ENCODE results near the gene RPL22. TPM values are rescaled to one million over a fixed set of nuclear protein-coding genes. Genes with fewer than 3 reads are reported as not detected.

RPL22 gene
- total RNA-seq, 2 experiments from 2014 or later, result 258 to 298 TPM

DNA sequence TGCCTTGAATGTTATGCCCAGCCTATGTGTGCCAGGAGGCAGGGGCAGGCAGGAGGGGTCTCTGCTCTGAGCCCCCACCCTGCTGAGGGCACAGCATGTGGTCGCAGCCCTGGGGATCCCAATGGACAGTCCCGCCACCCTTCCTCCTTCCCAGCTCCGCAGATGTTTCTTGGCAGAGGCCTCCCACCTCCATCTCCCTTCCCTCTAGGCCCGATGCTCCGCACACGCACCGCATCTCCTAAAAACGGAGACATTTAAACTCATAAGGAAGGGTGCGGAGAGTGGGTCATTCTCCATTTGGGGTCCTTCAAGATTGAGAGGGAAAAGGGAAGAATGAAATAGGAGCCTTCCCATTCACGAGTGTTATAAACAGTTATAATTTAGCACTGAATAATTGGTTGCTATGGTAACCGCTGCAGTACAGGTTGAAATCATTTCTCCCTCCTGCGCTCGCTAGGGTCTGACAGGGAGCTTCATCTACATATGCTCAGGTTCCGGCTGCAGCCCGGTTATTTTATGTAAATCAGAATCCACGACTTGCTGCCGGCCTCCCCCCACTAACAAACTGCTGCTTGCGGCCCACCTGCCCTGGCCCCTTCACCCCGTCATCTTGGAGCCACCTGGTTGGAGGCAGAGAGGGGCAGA lies 35.3 kb downstream of the RPL22 start:
- H3K4me3 Mint-ChIP-seq, result no peak overlapping the region
- ChIA-PET CTCF (no interaction called here), POLR2A (no interaction called here)
- no peaks in the 10 kb centered on the region for H3K4me1 Mint-ChIP-seq
- peaks cover 17% of the 10 kb centered on the region for H3K27me3 Mint-ChIP-seq
- H3K27ac Mint-ChIP-seq, result no peak overlapping the region
- H3K9me3 Mint-ChIP-seq, result no peaks in the 10 kb centered on the region
- DNase-seq, result no peak
- no peaks in the 10 kb centered on the region for H3K36me3 Mint-ChIP-seq (ENCODE audit: low read depth)

DNA sequence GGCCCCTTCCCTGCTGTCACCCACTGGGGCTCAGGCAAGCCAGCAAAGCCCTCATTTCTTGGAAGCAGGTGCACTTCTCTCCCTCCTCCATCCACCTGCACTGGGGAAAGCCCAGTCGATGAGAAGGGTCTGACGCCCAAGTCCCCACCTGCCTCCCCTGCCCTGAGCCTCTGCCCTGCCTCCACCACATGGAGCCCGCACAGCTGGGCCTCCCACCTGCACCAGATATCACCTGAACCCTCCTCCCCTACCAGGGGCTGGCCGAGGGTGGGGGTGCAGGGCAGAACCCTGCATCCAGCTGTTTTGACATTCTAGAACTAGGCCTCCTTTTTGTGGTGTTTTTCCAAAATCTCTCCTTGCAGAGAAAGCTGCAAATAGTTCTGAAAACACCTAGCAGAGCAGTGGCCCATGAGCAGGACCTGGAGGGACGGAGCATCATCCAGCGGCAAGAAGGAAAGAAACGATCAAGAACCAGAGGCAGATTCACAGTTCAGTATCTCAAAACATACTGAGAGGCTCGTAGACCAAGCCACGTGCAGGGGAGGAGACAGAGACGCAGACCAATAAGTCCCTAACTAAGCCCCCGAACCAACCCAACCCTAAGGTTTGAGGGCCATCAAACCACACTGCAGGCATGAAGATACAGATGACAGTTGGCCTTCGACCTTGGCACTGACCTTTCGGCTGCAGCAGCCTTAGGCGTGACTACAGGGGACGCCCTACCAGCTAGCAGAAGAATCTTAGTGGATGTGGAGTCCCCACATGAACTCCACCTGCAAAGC lies 36.0 kb downstream of the RPL22 start:
- Mint-ChIP-seq H3K4me3 (no peak overlapping the region), H3K27me3 (peaks cover 17% of the 10 kb centered on the region), H3K27ac (no peak overlapping the region), H3K4me1 (no peaks in the 10 kb centered on the region), H3K36me3 (ENCODE audit: low read depth) (no peaks in the 10 kb centered on the region), H3K9me3 (no peaks in the 10 kb centered on the region)
- POLR2A ChIA-PET, result no interaction called here
- no peak for DNase-seq
- CTCF ChIA-PET, result no interaction called here

GRCh38 chr1:6162773-6163172 lies 36.6 kb downstream of the RPL22 start:
- DNase-seq, result no peak
- H3K27ac Mint-ChIP-seq, result no peak overlapping the region
- no peaks in the 10 kb centered on the region for H3K36me3 Mint-ChIP-seq (ENCODE audit: low read depth)
- no peak overlapping the region for H3K4me3 Mint-ChIP-seq
- CTCF ChIA-PET, result no interaction called here
- H3K4me1 Mint-ChIP-seq, result peaks cover 2% of the 10 kb centered on the region
- POLR2A ChIA-PET, result no interaction called here
- H3K27me3 Mint-ChIP-seq, result peaks cover 16% of the 10 kb centered on the region
- H3K9me3 Mint-ChIP-seq, result no peaks in the 10 kb centered on the region

- H3K27ac Mint-ChIP-seq, result no peak overlapping the region
- no peaks in the 10 kb centered on the region for H3K9me3 Mint-ChIP-seq
- no peak for DNase-seq
- no peak overlapping the region for H3K4me3 Mint-ChIP-seq
- no peaks in the 10 kb centered on the region for H3K36me3 Mint-ChIP-seq (ENCODE audit: low read depth)
- ChIA-PET CTCF (no interaction called here), POLR2A (no interaction called here)
- peaks cover 12% of the 10 kb centered on the region for H3K27me3 Mint-ChIP-seq
- peaks cover 6% of the 10 kb centered on the region for H3K4me1 Mint-ChIP-seq
Measured at GRCh38 chr1:6162341-6162740, 37.1 kb downstream of the RPL22 start.

- Mint-ChIP-seq H3K4me3 (no peak overlapping the region), H3K9me3 (no peaks in the 10 kb centered on the region), H3K27ac (no peak overlapping the region), H3K4me1 (peaks cover 10% of the 10 kb centered on the region), H3K36me3 (ENCODE audit: low read depth) (no peaks in the 10 kb centered on the region), H3K27me3 (peaks cover 7% of the 10 kb centered on the region)
- CTCF ChIA-PET, result interaction anchor here (0.6 kb wide), 1 partner anchor 44 kb away, joined by 3 read pairs; no protein-coding TSS in a partner anchor
- no peak for DNase-seq
- POLR2A ChIA-PET, result no interaction called here
Measured at GRCh38 chr1:6158181-6158580, 41.2 kb downstream of the RPL22 start.

DNA sequence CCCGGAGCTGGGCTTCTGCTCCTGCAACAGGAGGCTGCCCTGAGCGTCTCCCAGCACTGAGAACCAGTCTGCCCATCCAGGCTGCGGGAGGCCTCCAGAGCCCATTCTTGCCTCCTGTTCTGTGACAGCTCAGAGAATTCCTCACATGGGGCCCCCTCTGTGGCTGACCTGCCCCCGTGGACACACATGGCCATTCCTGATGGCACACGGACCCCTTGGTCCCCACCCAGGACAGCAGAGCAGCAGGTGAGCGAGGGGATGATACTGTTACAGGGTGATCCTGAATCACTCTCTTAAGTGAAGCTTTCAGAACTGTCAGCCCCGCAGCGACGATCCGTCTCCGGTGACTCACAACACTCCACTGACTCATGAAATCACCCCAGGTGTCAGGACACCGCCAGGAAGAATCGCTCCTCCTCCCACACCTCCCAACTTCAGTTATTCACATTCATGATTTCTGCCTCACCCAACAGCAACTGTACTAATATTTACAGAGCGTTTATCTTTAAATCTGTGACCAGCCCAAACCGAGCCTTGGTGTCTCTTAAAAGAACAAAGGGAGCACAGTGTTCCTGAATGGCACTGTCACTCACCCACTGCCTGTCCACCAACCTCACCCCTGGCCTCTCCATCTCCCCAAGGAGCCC lies 41.7 kb downstream of the RPL22 start:
- Mint-ChIP-seq H3K9me3 (no peaks in the 10 kb centered on the region), H3K27me3 (peaks cover 7% of the 10 kb centered on the region), H3K4me1 (peaks cover 10% of the 10 kb centered on the region), H3K4me3 (no peak overlapping the region), H3K27ac (no peak overlapping the region), H3K36me3 (ENCODE audit: low read depth) (no peaks in the 10 kb centered on the region)
- CTCF ChIA-PET, result no interaction called here
- POLR2A ChIA-PET, result no interaction called here
- peak; percentile 21 for DNase-seq

DNA sequence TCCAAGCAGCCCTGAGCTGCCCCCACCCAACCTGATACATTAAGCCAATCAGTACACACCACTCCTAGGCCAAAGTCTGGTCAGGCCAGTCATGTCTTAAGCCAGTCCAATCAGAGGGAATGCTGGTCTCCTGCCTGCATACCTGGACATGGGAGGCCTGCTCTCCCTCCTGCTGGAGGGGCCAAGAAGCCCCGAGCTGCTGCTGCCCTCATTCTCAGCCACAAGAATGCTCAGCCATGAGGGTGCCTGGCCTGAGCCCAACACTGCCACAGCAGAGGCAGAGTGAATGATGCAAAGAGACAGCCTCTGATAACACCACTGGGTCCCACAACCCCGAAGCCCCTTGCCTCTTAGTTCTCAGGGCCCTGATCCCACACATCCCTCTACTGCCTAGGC lies 42.3 kb downstream of the RPL22 start:
- POLR2A ChIA-PET, result no interaction called here
- Mint-ChIP-seq H3K27ac (no peak overlapping the region), H3K4me3 (no peak overlapping the region), H3K9me3 (no peaks in the 10 kb centered on the region), H3K27me3 (peaks cover 7% of the 10 kb centered on the region), H3K36me3 (ENCODE audit: low read depth) (no peaks in the 10 kb centered on the region), H3K4me1 (peaks cover 10% of the 10 kb centered on the region)
- no peak for DNase-seq
- CTCF ChIA-PET, result no interaction called here

- ChIA-PET CTCF (interaction anchor here (0.7 kb wide), 1 partner anchor 31 kb away, joined by 3 read pairs; no protein-coding TSS in a partner anchor), POLR2A (no interaction called here)
- Mint-ChIP-seq H3K9me3 (no peaks in the 10 kb centered on the region), H3K27me3 (peaks cover 4% of the 10 kb centered on the region), H3K4me1 (peaks cover 10% of the 10 kb centered on the region), H3K36me3 (ENCODE audit: low read depth) (no peaks in the 10 kb centered on the region), H3K27ac (no peak overlapping the region), H3K4me3 (no peak overlapping the region)
- DNase-seq, result no peak
Measured at GRCh38 chr1:6154525-6155319, 44.7 kb downstream of the RPL22 start.

GRCh38 chr1:6152882-6153281 lies 46.5 kb downstream of the RPL22 start:
- POLR2A ChIA-PET, result interaction anchor here (1.2 kb wide), 1 partner anchor 9 kb away, joined by 3 read pairs; no protein-coding TSS in a partner anchor
- Mint-ChIP-seq H3K36me3 (ENCODE audit: low read depth) (no peaks in the 10 kb centered on the region), H3K27ac (no peak overlapping the region), H3K4me3 (no peak overlapping the region), H3K9me3 (no peaks in the 10 kb centered on the region), H3K27me3 (peaks cover 3% of the 10 kb centered on the region), H3K4me1 (peaks cover 13% of the 10 kb centered on the region)
- no peak for DNase-seq
- CTCF ChIA-PET, result no interaction called here

GRCh38 chr1:6152181-6152580 lies 47.2 kb downstream of the RPL22 start:
- H3K4me1 Mint-ChIP-seq, result peaks cover 7% of the 10 kb centered on the region

DNA sequence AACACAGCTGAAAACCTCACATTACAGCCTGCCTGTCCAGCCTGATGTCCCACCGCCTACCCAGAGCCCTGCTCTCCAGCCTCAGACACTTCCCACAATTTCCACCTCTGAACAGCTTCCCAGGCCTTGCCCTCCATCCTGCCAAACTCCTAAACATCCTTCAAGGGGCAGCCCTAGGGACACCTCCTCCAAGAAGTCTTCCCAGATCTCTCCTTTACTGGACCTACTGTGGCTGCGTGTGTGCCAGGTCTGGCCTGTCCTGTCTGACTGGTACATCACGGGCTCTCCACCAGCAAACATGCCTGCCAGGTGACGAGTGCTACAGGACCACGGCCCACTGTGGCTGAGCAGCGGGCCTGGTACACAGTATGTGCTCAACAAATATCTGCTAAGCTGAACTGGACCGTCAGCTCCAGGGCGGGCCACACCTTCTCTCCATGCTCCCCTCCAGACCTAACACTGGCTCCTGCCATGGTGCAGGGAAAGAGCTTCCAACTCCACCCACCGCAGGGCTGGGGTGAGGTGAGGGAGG lies 48.0 kb downstream of the RPL22 start:
- POLR2A ChIA-PET, result no interaction called here
- CTCF ChIA-PET, result no interaction called here
- H3K27ac Mint-ChIP-seq, result no peak overlapping the region

More at GRCh38 chr1:6152181-6152580, 47.2 kb downstream of the RPL22 start:
- no peak for DNase-seq
- CTCF ChIA-PET, result no interaction called here
- Mint-ChIP-seq H3K9me3 (no peaks in the 10 kb centered on the region), H3K27ac (no peak overlapping the region), H3K27me3 (peaks cover 3% of the 10 kb centered on the region), H3K4me3 (no peak overlapping the region), H3K36me3 (ENCODE audit: low read depth) (no peaks in the 10 kb centered on the region)
- POLR2A ChIA-PET, result interaction anchor here (1.2 kb wide), 1 partner anchor 8 kb away, joined by 3 read pairs; no protein-coding TSS in a partner anchor

DNA sequence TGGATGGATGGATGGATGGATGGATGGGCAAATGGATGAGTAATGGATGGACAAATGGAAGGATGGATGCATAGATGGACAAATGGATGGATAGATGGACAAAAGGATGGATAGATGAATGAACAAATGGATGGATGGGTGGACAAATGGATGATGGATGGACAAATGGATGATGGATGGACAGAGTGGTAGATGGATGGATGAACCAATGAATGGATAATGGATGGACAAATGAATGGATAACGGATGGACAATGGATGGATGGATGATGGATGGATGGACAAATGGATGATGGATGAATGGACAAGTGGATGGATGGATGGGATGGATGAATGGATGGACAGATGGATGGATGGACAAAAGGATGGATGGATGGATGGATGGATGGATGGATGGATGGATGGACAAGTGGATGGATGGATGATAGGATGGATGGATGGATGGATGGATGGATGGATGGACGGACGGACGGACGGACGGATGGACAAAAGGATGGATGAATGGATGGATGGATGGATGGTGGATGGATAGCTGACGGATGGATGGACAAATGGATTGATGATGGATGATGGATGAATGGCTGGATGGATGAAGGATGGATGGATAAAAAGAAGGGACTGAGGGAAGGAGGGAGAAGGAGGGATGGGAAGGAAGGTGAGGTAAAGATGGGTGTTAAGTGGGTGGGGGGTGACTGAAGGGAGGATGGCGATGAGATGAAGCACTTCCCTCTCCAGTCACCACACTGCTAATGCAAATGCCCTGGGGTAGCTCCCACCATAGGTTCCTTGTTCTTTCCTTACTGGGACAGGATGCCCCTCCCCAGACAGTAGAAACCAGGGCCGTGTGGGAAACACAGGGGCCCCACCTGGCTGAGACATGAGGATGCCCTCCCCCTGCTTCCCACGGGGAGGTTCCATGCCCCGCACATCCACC lies 49.1 kb downstream of the RPL22 start:
- peaks cover 7% of the 10 kb centered on the region for H3K4me1 Mint-ChIP-seq
- peaks cover 3% of the 10 kb centered on the region for H3K27me3 Mint-ChIP-seq
- no peak overlapping the region for H3K4me3 Mint-ChIP-seq
- ChIA-PET CTCF (no interaction called here), POLR2A (no interaction called here)
- no peaks in the 10 kb centered on the region for H3K36me3 Mint-ChIP-seq (ENCODE audit: low read depth)
- no peak overlapping the region for H3K27ac Mint-ChIP-seq
- DNase-seq, result no peak
- H3K9me3 Mint-ChIP-seq, result no peaks in the 10 kb centered on the region

More for the DNA sequence above, 48.0 kb downstream of the RPL22 start:
- H3K9me3 Mint-ChIP-seq, result no peaks in the 10 kb centered on the region
- peaks cover 7% of the 10 kb centered on the region for H3K4me1 Mint-ChIP-seq
- peaks cover 3% of the 10 kb centered on the region for H3K27me3 Mint-ChIP-seq
- no peak overlapping the region for H3K4me3 Mint-ChIP-seq
- DNase-seq, result no peak
- no peaks in the 10 kb centered on the region for H3K36me3 Mint-ChIP-seq (ENCODE audit: low read depth)
